HepG2 (cell line): ENCODE results near the gene DHTKD1. TPM values are rescaled to one million over a fixed set of nuclear protein-coding genes. Genes with fewer than 3 reads are reported as not detected.

Source experiments
- ATAC-seq: fragments of 200-7000 bp; cut with Tn5 transposase; 3 replicates; pipeline ENCODE4 v1.9.1; 2020; ENCODE audit warnings: mild to moderate bottlenecking, moderate library complexity
- BruUV-seq: library from RNA; stranded (reverse); fragments of 400-500 nt; replicated peaks from 2 replicates; lab custom pipeline; 2021; lab: Mats Ljungman, UMichigan
- CTCF ChIA-PET: fragments of 300-600 bp; formaldehyde crosslinking; extraction: SDS; loops from one replicate; lab custom pipeline; 2021; ENCODE audit warnings: low total read pairs, inconsistent platforms, low intra/inter-chr PET ratio; lab: Yijun Ruan, JAX
- POLR2A ChIA-PET: fragments of 350-600 bp; sonication (Branson Sonifier 250); formaldehyde crosslinking; loops from one replicate; lab custom pipeline; 2020; ENCODE audit warnings: antibody characterized with exemption, inconsistent platforms; lab: Yijun Ruan, JAX
- DNase-seq: peaks from one replicate; pipeline ENCODE4 v3.0.0-alpha.2; 2015; ENCODE audit warnings: low spot score
- FAIRE-seq: peaks from 3 replicates; lab custom pipeline; 2011; peaks lifted over from hg19 to GRCh38; lab: Jason Lieb, UNC
- H2AFZ ChIP-seq: one replicate; pipeline ENCODE4 v1.6.1; 2011; ENCODE audit warnings: low read length, inconsistent platforms
- H3K27ac ChIP-seq: fragments of 300-600 bp; 3 replicates; pipeline ENCODE4 v1.8.0; 2011; ENCODE audit warnings: mixed run types, mild to moderate bottlenecking, mixed read lengths, low read length, inconsistent platforms; ENCODE audit not compliant: insufficient read depth; ENCODE audit errors: extremely low read length
- H3K27me3 ChIP-seq, 2 experiments: fragments of 200-600 bp in 1 of 2; 2 replicates in 1 of 2; 3 replicates in 1 of 2; pipeline versions ENCODE4 v1.6.0 to v1.8.0; 2011; ENCODE audit warnings: low read length in 2 of 2, mild to moderate bottlenecking in 2 of 2, moderate library complexity in 2 of 2, inconsistent platforms in 1 of 2; ENCODE audit not compliant: insufficient read depth in 2 of 2, control insufficient read depth in 1 of 2
- H3K36me3 ChIP-seq, 2 experiments: fragments of 200-600 bp in 1 of 2; replicated peaks in 1 of 2; 2 replicates in 1 of 2; 3 replicates in 1 of 2; pipeline versions ENCODE4 v1.5.1 to v1.8.0; 2011; ENCODE audit warnings: low read length in 2 of 2, inconsistent platforms in 1 of 2; ENCODE audit not compliant: insufficient read depth in 2 of 2, control insufficient read depth in 1 of 2
- H3K4me1 ChIP-seq: 2 replicates; pipeline ENCODE4 v1.5.1; 2012; ENCODE audit warnings: low read length, inconsistent platforms; ENCODE audit not compliant: insufficient read depth
- H3K4me2 ChIP-seq: 2 replicates; pipeline ENCODE4 v1.6.0; 2011; ENCODE audit warnings: low read depth, low read length, inconsistent platforms
- H3K4me3 ChIP-seq, 3 experiments: fragments of 200-600 bp in 1 of 3; sonication (generic), shearing (Covaris generic) in 1 of 3; replicated peaks in 1 of 3; 2 replicates each; pipeline ENCODE4 v1.5.1; 2011 to 2016; ENCODE audit warnings: low read length in 3 of 3, inconsistent platforms in 2 of 3, low read depth in 2 of 3, mild to moderate bottlenecking in 2 of 3, control low read depth in 1 of 3, mixed read lengths in 1 of 3; ENCODE audit not compliant: insufficient read depth in 1 of 3
- H3K79me2 ChIP-seq: one replicate; pipeline ENCODE4 v1.6.1; 2011; ENCODE audit warnings: low read length, inconsistent platforms; ENCODE audit not compliant: insufficient read depth
- H3K9ac ChIP-seq: 2 replicates; pipeline ENCODE4 v1.6.0; 2011; ENCODE audit warnings: mild to moderate bottlenecking, low read depth, low read length, inconsistent platforms; ENCODE audit not compliant: insufficient read depth
- H3K9me3 ChIP-seq: 2 replicates; pipeline ENCODE4 v1.5.1; 2012; ENCODE audit warnings: mild to moderate bottlenecking, low read length
- H4K20me1 ChIP-seq: 2 replicates; pipeline ENCODE4 v1.6.0; 2011; ENCODE audit warnings: inconsistent platforms, mild to moderate bottlenecking, low read length, moderate library complexity; ENCODE audit not compliant: insufficient read depth
- ADNP ChIP-seq: sonication (generic); formaldehyde crosslinking; IDR thresholded peaks from 2 replicates; pipeline ENCODE4 v1.4.0; 2020; ENCODE audit warnings: missing genetic modification reagents
- CERS6 ChIP-seq: sonication (generic); formaldehyde crosslinking; IDR thresholded peaks from 2 replicates; pipeline ENCODE4 v1.5.0; 2020; ENCODE audit warnings: missing genetic modification reagents
- ELF4 ChIP-seq: sonication (generic); formaldehyde crosslinking; IDR thresholded peaks from 2 replicates; pipeline ENCODE4 v1.5.0; 2020; ENCODE audit warnings: missing genetic modification reagents, mild to moderate bottlenecking, moderate library complexity, borderline replicate concordance
- FOXK2 ChIP-seq: fragments of 450-650 bp; IDR thresholded peaks from 2 replicates; pipeline ENCODE4 v1.6.1; 2016
- GLMP ChIP-seq: sonication (generic); formaldehyde crosslinking; IDR thresholded peaks from 2 replicates; pipeline ENCODE4 v1.9.0; 2021; ENCODE audit warnings: missing genetic modification reagents, mild to moderate bottlenecking, borderline replicate concordance
- MED1 ChIP-seq: sonication (generic); formaldehyde crosslinking; IDR thresholded peaks from 2 replicates; pipeline ENCODE4 v1.4.0; 2020; ENCODE audit warnings: missing genetic modification reagents
- NR3C1 ChIP-seq: sonication (generic); formaldehyde crosslinking; IDR thresholded peaks from 2 replicates; pipeline ENCODE4 v1.4.0; 2020; ENCODE audit warnings: missing genetic modification reagents
- ZBED4 ChIP-seq: sonication (generic); formaldehyde crosslinking; IDR thresholded peaks from 2 replicates; pipeline ENCODE4 v1.4.0; 2020; ENCODE audit warnings: missing genetic modification reagents, borderline replicate concordance
- ZMAT3 ChIP-seq: sonication (generic); formaldehyde crosslinking; conservative IDR thresholded peaks from 2 replicates; pipeline ENCODE4 v1.7.0; 2021; ENCODE audit warnings: missing genetic modification reagents
- ZNF275 ChIP-seq: sonication (generic); formaldehyde crosslinking; IDR thresholded peaks from 2 replicates; pipeline ENCODE4 v1.8.0; 2022; ENCODE audit warnings: missing genetic modification reagents, mild to moderate bottlenecking, inconsistent platforms, borderline replicate concordance
- ZNF337 ChIP-seq: sonication (generic); formaldehyde crosslinking; IDR thresholded peaks from 2 replicates; pipeline ENCODE4 v1.5.1; 2020; ENCODE audit warnings: missing genetic modification reagents, low read depth, mild to moderate bottlenecking, borderline replicate concordance
- ZNF768 ChIP-seq: sonication (generic); formaldehyde crosslinking; IDR thresholded peaks from 2 replicates; pipeline ENCODE4 v1.4.0; 2020; ENCODE audit warnings: missing genetic modification reagents
- WGBS: methylation state at CpG from one replicate; pipeline ENCODE4 v1.1.6; 2017; ENCODE audit warnings: low lambda C conversion rate; 5-methylcytosine and 5-hydroxymethylcytosine counted together
- in situ Hi-C: cut with HindIII; loops from 2 replicates; pipeline ENCODE4 v1.10.0; 2017; ENCODE audit warnings: low pct_unique_long_range_greater_than_20kb; ENCODE audit not compliant: extremely low pct_ligation_motif_present
- intact Hi-C: fragments of 100-400 bp; cut with micrococcal nuclease; formaldehyde crosslinking; loops from one replicate; pipeline ENCODE4 v1.10.0; 2022; ENCODE audit not compliant: unreplicated experiment
- polyA plus RNA-seq, 8 experiments: library from polyadenylated mRNA; depleted of rRNA in 3 of 8; stranded (reverse) in 7 of 8; unstranded in 1 of 8; fragments of >200 nt; fragmentation: Illumina TruSeq in 4 of 8; extraction: Trizol in 4 of 8; gene quantifications; 2 replicates each; pipeline versions ENCODE4 v1.2.1 to v1.2.3, GENCODE V29; 2011 to 2016; ENCODE audit warnings: low read depth in 4 of 8, missing spikeins in 1 of 8, mixed read lengths in 1 of 8; ENCODE audit not compliant: insufficient read depth in 1 of 8
- total RNA-seq, 5 experiments: library from RNA; depleted of rRNA; stranded (reverse); fragments of >200 nt; fragmentation: Illumina TruSeq; extraction: Trizol; gene quantifications; 2 replicates each; pipeline ENCODE4 v1.2.3, GENCODE V29; 2016; ENCODE audit warnings: low read depth in 1 of 5

DHTKD1 gene
- total and polyA plus RNA-seq, 2 of the 13 experiments (the other 11 are each of a cell fraction or from before 2014, with no cell fraction given) = 9.6 to 14.1 TPM

- in situ Hi-C loops = no loop called here
- H4K20me1 ChIP-seq = no peaks in the 10 kb centered on the region
- H3K4me2 ChIP-seq = no peak overlapping the region
- no peaks in the 10 kb centered on the region for H3K79me2 ChIP-seq
- no peak for TF ChIP-seq ZMAT3
- TF ChIP-seq ZNF768 (CRISPR knock-in tag) = no peak
- no peak for TF ChIP-seq FOXK2
- no peak for TF ChIP-seq CERS6 (CRISPR knock-in tag)
- no peak for TF ChIP-seq GLMP (CRISPR knock-in tag)
- no peak for TF ChIP-seq NR3C1 (CRISPR knock-in tag)
- TF ChIP-seq ZBED4 (CRISPR knock-in tag) = no peak
- no peak for TF ChIP-seq ZNF337 (CRISPR knock-in tag)
- no peak for TF ChIP-seq ELF4 (CRISPR knock-in tag)
- no peak for TF ChIP-seq MED1 (CRISPR knock-in tag)
- no peak for TF ChIP-seq ADNP (CRISPR knock-in tag)
- TF ChIP-seq ZNF275 (CRISPR knock-in tag) = no peak
- no peaks in the 10 kb centered on the region for H3K9me3 ChIP-seq
- H3K27ac ChIP-seq = no peak overlapping the region
- no TSS peak for BruUV-seq
- no peak overlapping the region for H3K9ac ChIP-seq
- ChIA-PET POLR2A (no interaction called here), CTCF (no interaction called here)
- WGBS = 99% methylated on average over 4 of the region's 4 CpGs
- no peaks in the 10 kb centered on the region for H3K27me3 ChIP-seq
- ATAC-seq (no peak), DNase-seq (no peak), FAIRE-seq (no peak)
- H2AFZ ChIP-seq = no peak overlapping the region
- H3K4me1 ChIP-seq = peaks cover 13% of the 10 kb centered on the region
- H3K36me3 ChIP-seq = peaks cover 2 to 8% of the 10 kb centered on the region in 2 experiments; a peak in 1 of 5 replicates
- no peak overlapping the region for H3K4me3 ChIP-seq
- intact Hi-C loops = no loop called here
Observed at GRCh38 chr10:12121673-12122072, 52.9 kb downstream of the DHTKD1 start.
